HG02642 (cell line): Measurements from ENCODE around the gene DUSP14.
"Not testable (repeated sequence)": the region's sequence is repeated elsewhere in the genome, so short reads cannot be mapped to it uniquely, and the experiment has no call there.

ENCODE experiments used
- ATAC-seq: cut with Tn5 transposase; IDR thresholded peaks from one replicate; pipeline ENCODE4 v1.9.1; 2021; ENCODE audit warnings: mild to moderate bottlenecking; ENCODE audit not compliant: unreplicated experiment, poor library complexity

Gene DUSP14, protein sequence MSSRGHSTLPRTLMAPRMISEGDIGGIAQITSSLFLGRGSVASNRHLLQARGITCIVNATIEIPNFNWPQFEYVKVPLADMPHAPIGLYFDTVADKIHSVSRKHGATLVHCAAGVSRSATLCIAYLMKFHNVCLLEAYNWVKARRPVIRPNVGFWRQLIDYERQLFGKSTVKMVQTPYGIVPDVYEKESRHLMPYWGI

DNA sequence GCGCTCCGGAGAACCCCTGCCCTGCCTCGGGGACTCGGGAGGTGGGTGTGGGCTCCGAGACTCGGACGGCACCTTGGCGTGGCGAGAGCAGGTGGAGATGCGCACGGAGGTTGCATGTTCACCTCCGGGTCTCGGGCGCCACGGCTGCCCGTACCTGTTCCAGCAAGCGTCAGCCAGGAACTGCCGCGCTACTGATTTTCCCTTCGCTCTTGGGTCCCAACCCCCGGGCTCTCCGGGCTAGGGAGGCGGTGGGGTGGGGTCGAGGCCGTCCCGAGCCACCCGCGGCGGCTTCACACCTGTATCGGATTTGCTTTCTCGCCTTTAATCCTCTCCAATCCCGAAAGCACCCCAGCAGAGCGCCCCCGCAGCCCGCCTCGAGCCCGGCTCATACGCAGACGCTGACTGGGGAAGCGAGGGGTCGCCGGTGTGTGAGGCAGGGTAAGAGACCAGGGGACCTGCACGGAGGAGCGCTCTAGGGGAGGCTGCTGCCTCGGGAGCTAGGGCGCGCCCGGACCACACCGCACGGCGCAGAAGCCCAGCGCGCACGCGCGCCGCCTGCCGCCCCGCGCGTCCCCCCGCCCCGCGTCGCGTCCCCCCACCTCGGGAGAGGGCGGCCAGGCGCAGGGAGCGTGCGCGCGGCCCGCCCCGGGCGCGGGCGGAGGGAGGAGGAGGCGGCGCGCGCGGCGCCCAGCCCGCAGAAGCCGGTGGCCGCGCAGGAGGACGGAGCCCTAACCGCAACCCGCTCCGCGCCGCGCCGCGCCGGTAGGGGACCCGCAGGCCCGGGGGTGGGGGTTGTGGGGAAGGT lies at the start of gene DUSP14:
TSS of gene DUSP14 (plus strand) at position 695 of the 805 bp plus-strand sequence. CDS start 22,382 bp downstream, outside the sequence.
- peak; percentile 76 for ATAC-seq

DNA sequence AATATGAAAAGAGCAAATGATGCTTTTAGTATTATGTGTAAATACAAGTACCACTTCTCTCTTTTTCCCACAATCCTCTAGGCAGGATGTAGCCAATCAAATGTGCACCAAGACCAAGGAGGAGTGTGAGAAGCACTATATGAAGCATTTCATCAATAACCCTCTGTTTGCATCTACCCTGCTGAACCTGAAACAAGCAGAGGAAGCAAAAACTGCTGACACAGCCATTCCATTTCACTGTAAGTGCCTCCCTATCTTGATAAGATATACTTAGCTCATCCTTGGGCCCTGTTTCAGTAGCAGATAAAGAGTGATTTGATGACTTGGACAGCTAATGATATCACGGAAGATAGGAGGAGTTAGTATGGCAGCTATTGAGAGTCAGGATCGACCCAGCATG lies 49.3 kb upstream of the DUSP14 start:
- ATAC-seq: no peak

DNA sequence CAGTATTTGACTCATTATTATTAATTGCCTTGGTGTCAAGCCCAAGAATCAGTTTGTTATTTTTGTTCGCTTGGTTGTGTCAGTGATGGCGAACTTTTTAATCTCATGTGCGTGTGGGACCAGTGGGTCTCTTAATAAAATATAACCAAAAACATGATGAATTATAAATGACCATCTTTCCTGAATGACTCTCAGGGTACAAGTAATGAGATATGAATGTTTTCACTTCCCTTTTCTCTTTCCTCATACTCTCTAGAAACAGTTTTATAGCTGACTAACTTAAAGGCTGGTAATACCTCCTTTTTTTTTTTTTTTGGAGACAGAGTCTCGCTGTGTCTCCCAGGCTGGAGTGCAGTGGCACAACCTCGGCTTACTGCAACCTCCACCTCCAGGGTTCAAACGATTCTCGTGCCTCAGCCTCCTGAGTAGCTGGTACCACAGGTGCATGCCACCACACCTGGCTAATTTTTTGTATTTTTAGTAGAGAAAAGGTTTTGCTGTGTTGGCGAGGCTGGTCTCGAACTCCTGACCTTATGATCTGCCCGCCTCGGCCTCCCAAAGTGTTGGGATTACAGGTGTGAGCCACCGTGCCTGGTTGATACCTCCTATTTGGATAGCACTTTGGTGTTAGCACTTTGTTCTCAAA lies 48.2 kb upstream of the DUSP14 start:
- ATAC-seq: not testable (repeated sequence)

DNA sequence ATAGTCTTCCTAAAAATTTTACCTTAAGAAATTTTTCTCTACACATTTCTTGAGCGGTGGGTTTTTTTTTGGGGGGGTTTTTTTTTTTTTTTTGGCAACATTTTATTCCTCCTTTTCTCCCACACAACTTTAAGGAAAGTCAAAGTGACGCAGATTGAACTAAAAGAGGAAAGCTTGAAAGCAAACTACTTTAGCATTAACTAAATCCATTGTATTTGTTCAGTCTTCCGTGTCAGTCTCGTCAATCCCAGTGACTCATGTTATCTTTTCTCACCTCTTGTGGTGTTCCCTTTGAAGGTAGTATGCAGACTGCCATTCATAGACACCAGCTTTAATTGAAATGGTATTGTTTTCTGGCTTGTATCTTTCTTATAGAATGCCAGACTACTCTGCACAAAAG lies 43.7 kb upstream of the DUSP14 start:
- ATAC-seq: no peak

DNA sequence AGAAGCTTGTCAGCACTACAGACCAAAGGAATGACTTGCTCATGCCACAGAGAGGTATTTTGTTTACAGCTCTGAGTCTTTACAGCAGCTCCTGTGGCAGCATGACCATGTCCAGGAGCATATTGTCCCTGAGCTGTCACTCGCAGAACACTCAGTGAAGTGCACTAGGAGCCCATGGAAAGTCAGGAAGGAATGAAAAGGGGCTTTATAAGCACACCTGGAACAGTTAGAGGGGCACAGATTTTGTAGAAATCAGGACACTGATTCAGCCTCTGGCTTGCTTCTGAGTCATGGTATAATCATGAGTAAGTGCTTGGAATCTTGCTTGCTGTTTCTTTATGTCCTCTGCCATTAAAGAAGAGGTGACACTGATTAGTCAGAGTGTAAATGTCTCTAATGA lies 42.0 kb upstream of the DUSP14 start:
- ATAC-seq: no peak

DNA sequence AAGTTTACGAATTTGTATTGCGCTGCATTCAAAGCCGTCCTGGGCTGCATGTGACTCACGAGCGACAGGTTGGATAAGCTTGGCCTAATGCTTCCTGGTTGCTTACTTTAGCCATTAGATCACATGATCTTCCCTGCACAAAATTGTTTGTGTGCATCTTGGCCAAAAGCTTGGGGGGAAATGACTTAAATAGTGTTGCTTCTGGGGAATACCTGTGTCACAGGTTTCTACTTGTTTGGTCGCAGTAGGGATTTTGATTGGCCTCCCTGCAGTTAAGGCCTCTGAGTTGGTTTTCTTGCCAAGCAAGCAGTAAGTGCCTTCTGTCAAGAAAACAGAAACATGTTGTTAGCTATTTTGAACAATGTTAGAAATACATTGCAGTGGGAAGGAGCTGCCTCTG lies 39.6 kb upstream of the DUSP14 start:
- ATAC-seq: no peak

DNA sequence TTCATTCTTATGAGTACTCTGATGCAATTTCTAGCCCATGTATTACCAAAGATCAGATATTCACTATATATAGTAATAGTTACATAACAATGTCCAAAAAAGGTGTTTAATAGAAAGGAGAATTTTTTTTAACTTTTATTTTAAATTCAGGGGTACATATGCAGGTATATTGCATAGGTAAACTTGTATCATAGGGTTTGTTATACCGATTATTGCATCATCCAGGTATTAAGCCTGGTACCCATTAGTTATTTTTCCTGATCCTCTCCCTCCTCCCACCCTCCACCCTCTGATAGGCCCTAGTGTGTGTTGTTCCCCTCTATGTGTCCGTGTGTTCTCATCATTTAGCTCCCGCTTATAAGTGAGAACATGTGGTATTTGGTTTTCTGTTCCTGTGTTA lies 31.9 kb upstream of the DUSP14 start:
- not testable (repeated sequence) for ATAC-seq

DNA sequence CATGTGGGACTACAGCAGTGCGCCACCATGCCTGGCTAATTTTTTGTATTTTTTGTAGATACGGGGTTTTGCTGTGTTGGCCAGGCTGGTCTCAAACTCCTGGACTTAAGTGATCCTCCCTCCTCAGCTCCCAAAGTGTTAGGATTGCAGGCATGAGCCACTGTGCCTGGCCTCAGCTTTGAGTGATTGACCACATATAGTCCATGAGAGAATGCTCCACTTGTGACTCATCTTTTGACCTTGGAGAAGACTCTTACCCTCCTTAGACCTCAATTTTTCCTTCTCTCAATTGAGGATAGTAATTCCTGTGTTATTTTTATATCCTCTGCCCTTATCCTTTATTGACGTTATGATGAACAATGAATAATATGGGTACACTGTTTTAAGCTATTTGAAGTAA lies 30.9 kb upstream of the DUSP14 start:
- no peak for ATAC-seq

DNA sequence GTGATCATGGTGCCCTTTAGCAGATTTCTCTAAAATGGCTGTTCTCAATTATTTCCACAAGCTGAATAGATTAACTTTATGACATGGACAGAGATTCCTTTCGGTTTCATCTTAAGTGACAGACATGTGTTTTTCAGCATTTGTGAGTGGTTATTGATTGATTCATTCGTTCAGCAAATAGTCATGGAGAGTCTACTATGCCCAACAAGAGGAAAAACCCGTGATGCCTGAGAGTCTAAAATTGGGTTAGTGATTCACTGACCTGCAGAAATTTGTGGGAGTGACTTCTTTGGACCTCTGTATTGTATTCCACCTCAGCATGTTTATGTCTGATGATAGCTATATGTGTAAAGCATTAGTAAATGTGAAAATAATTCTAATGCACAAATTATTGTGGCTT lies 28.0 kb upstream of the DUSP14 start:
- no peak for ATAC-seq

DNA sequence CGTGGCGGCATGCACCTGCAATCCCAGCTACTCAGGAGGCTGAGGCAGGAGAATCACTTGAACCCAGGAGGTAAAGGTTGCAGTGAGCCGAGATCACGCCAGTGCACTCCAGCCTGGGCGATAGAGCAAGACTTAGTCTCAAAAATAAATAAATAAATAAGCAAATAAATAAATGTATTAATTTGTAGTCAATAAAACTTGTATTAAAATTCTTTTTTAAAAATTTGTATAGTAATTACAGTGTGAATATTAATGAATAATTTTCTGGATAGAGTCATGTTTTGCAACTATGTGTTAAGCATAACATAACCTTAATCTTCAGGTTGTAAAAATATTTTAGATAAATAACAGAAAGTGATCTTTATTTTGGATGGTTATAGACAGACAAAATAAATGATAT lies 27.2 kb upstream of the DUSP14 start:
- no peak for ATAC-seq

DNA sequence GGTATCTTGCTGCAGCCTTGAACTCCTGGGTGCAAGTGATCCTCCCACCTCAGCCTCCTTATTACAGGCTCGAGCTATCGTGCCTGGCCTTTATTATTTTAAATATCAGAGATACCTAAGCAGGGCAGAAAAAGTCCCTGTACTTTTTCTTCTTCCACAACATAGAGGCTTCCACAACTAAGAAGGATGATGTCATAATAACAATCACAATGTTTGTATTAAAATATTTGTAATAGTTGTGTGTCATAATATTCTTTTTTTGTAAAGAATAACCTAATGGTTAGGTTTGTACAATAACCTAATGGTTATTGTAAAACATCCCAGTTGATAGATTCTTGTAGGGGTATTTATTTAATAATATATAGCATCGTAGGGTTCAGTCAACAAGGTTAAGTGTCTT lies 26.7 kb upstream of the DUSP14 start:
- ATAC-seq: no peak

DNA sequence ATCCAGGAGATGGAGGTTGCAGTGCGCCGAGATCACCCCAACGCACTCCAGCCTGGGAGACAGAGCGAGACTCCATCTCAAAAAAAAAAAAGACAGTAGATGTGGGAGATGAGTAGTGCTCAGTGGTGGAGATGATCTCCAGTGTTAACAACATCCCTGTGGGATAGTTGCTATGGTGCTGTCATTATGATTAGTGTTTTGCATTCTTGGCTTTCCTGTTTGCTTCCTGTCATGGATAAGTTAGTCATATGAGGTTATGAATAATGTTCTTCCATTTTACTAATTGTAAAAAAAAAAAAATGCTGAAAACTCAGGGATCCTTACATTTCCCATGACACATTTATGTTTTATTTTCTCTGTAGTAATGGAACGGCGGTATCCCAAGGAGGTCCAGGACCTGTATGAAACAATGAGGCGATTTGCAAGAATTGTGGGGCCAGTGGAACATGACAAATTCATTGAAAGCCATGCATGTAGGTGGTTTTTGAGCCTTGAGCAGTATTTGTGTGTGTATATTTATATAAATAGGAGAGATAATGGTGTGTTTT lies 24.5 kb upstream of the DUSP14 start:
- no peak for ATAC-seq

DNA sequence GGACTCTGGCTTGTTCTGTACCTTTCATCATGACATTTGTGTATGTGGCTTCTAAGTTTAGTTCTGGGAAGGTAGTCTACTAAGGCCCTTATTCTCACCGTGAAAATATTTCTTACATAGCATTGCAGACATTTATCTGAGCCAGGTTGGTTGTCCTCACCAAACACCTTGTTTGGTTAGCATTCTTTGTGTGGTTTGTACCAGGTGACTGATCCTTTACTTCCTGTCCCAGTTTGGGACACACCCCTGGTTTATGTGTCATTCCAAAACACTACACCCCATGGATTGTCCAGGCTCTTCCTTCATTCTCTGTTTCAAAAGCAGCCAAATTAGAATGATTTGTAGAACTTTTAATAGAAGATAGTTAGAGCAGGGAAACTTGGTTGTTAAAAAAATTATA lies 23.2 kb upstream of the DUSP14 start:
- no peak for ATAC-seq

DNA sequence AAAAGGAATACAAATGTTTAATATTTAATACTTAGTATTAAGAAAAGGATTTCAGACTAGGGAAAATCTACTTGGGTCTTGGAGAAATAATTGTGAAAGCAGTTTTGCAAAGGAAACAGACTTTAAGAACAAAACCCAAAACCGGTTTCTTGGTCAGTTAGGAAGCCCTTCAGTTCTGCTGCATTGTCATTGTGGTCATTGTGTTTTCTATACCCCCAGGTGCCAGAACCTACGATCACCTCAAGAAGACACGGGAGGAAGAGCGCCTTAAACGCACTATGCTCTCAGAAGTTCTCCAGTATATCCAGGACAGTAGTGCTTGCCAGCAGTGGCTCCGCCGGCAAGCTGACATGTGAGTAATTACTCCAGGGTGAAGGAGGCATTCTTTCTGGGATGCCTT lies 19.5 kb upstream of the DUSP14 start:
- no peak for ATAC-seq

DNA sequence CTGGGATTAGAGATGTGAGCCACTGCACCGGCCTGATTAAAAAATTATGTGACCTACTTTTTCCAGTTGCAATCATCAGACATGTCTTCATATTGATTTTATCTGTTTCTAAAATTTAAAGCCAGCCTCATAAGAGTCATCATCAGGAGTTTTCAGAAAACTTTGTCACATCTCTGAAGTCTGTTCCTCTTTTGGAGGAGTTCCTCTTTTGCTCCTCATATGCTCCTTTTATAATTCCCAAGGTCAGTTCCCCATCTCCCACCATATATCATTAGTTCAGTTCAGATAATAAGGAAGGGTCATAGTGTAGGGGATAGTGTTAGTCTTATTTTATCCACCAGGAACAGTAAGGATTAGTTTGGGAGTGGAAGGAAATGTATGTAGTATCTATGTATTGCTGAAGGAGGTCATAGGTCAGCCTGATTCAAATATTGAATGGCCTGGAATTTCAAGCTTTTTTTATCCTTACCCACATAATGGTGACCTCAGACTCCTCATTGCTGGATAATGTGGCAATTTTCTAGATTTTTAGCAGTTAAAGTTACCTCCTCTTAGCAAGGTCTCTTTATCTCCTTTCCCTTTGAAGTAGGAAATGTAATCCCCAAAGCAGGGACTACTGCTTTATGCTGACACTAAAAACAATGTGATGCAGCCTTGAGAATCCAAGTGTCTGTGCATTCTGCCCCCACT lies 13.8 kb upstream of the DUSP14 start:
- no peak for ATAC-seq

DNA sequence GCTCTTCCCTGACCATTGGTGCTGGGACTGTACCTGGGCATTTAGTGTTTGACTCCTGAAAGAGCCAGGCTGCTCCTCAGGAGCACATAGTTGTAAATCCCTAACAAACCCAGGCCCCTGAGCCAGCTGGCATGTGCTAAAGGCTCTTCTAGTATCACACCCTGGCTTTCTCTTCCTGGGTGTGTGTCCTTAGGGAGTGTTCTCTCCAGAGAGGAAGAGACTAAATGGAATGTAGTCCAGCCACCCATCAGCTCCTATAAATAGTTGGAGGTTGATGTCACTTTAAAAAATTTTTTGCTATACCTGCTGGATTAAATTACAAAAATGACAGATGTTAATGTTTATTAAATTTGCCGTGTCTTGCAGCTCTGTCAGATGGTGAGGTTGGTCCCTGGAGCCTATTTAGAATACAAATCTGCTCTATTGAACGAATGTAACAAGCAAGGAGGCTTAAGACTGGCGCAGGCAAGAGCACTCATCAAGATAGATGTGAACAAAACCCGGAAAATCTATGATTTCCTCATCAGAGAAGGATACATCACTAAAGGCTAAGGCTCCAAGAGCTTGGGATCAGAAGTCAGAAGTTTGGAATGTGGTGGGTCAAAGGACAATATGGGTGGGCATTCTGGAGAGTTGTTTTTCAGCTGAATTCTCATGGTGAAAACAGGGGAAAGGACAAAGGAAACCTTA lies 13.1 kb upstream of the DUSP14 start:
- ATAC-seq: no peak

DNA sequence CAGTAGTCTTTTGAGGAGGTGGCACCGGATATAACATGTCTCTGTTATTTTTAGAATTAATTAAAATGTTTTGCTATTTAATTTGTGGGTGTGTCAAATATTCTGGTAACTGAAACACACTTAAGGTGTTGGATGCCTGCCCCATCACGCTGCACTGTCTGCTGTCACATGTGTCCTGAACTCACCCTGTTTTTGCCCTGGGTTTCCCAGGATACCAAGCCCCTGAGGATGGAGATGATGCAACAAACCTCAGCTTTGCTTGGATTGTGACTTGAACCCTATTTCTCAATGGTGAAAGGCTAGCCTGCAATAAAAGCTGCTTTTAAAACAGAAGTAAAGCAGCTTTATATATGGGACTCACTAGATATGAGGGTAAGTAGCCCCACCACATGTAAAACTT lies 11.5 kb upstream of the DUSP14 start:
- no peak for ATAC-seq

DNA sequence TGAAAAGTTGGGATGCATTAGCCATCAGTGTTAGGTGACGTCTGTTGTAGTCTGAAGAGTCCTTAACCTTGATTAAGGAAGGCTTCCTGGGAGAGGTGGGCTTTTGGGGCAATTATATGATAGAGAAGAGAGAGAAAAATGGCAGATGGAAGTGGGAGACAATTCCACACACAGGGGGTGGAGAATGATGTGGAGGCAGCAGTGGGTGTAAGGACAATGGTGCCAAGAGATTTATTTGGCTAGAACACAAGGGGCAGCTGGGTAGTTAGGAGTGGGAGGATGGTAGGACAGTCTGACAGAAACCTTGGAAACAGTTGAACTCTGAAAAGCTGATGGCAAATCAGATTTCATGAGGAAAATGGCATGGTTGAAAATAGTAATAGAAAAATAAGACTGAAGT lies 10.7 kb upstream of the DUSP14 start:
- no peak for ATAC-seq

DNA sequence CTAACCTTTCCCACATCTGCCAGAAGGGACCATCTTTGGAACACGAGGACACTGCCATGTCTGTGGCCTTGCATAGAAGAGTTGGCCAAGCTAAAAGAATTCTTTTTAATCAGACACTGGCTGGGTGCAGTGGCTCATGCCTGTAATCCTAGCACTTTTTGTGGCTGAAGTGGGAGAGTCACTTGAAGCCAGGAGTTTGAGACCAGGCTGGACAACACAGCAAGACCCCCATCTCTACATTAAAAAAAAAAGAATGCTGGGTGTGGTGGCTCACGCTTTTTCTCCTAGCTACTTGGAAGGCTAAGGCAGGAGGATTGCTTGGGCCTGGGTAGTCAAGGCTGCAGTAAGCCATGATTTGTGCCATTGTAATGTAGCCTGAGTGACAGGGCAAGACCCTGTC lies 9.3 kb upstream of the DUSP14 start:
- ATAC-seq: no peak

DNA sequence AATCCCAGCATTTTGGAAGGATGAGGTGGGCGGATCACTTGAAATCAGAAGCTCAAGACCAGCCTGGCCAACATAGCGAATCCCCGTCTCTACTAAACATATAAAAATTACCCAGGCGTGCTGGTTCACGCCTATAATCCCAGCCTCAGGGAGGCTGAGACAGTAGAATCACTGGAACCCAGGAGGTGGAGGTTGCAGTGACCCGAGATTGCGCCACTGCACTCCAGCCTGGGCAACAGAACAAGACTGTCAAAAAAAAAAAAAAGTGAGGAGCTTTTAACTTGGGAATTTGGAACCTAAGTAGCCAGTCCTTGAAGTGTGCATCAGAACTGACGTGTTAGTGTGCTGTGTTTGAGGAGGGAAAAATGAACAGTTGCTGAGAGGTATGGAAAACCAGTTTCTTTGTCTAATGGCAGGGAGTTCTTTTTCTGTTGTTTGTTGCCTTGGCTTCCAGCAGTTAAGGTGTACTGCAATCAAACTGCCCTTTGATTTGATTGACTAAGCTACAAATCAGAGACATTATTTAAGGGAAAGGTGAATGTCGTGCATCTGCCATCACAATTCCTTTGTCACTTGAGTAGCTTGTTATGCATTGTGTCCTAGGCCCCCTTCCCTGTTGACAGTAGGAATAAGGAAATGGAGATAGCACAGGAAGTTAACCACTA lies 8.6 kb upstream of the DUSP14 start:
- no peak for ATAC-seq
